ENCODE results near the gene HK1. TPM values are rescaled to one million over a fixed set of nuclear protein-coding genes. Genes with fewer than 3 reads are reported as not detected.

HK1 gene
- total RNA-seq, 1 donor from 2014 or later = 106 TPM

DNA sequence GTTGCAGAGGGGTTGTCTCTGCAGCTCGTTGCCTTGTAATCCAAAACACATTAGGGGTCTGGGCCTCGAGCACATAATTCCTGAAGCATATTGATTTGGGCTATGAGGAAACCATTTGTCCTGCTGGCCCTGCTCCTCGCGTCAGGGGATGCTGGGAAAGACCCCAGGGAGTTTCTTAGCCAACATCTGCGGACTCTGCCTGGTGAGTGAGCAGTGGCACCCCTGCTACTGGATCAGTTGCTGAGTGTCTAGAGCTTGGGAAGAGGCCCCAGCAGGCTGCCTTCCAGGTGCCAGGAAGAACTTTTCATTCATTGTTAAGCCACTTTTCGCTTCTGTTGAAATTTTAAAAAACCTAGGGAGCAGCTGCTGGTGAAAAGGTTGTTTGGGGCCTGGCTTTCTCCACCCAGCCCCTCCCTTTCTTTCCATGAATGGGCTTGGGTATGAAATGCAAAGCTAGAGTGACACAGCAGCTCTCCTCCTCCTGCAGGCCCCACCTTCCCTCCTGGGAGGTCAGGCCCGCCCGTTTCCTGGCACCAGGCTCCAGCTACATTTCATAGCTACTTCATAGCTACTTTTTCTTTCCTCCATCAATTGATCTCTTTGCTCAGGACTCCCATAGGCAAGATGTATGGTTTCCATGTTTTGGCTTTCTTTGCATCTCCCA, 111.7 kb downstream of the HK1 start:
- peaks cover 44% of the 10 kb centered on the region for H3K4me1 ChIP-seq
- no peaks in the 10 kb centered on the region for H3K9me3 ChIP-seq
- intact Hi-C loops (cut with DNase I) = no loop called here
- TF ChIP-seq, protein P1, sequence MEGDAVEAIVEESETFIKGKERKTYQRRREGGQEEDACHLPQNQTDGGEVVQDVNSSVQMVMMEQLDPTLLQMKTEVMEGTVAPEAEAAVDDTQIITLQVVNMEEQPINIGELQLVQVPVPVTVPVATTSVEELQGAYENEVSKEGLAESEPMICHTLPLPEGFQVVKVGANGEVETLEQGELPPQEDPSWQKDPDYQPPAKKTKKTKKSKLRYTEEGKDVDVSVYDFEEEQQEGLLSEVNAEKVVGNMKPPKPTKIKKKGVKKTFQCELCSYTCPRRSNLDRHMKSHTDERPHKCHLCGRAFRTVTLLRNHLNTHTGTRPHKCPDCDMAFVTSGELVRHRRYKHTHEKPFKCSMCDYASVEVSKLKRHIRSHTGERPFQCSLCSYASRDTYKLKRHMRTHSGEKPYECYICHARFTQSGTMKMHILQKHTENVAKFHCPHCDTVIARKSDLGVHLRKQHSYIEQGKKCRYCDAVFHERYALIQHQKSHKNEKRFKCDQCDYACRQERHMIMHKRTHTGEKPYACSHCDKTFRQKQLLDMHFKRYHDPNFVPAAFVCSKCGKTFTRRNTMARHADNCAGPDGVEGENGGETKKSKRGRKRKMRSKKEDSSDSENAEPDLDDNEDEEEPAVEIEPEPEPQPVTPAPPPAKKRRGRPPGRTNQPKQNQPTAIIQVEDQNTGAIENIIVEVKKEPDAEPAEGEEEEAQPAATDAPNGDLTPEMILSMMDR (IDR thresholded peaks at IDR 0.05) = no peak
- TF ChIP-seq POLR2AphosphoS5 (IDR thresholded peaks at IDR 0.05; ENCODE audit: insufficient read depth in 1 of 2, low read depth in 1 of 2) = peak in 1 of 2 donors; percentile 41
- H3K36me3 ChIP-seq = peaks cover 0 to 58% of the 10 kb centered on the region in 2 donors
- peak overlapping the region; percentile 46 for H3K27ac ChIP-seq
- no peak for DNase-seq (ENCODE audit: extremely low spot score in 2 of 2)
- H3K4me3 ChIP-seq = no peak overlapping the region
- no peaks in the 10 kb centered on the region for H3K27me3 ChIP-seq

DNA sequence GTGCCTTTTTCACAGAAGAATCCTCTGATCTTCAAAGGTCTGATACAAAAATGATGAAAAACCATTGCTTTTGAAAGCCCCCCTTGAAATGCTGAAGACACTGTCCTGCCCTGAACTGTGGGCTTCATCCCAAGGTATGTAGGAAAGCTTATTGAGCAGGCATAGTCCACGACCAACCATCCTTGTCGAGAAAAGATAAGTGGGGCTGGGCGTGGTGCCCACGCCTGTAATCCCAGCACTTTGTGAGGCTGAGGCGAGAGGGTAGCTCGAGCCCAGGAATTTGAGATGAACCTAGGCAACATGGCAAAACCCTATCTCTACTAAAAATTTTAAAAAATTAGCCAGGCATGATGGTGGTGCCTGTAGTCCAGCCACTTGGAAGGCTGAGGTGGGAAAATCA, 112.9 kb downstream of the HK1 start:
- intact Hi-C loops (cut with DNase I) = no loop called here
- peaks cover 0 to 58% of the 10 kb centered on the region in 2 donors for H3K36me3 ChIP-seq

DNA sequence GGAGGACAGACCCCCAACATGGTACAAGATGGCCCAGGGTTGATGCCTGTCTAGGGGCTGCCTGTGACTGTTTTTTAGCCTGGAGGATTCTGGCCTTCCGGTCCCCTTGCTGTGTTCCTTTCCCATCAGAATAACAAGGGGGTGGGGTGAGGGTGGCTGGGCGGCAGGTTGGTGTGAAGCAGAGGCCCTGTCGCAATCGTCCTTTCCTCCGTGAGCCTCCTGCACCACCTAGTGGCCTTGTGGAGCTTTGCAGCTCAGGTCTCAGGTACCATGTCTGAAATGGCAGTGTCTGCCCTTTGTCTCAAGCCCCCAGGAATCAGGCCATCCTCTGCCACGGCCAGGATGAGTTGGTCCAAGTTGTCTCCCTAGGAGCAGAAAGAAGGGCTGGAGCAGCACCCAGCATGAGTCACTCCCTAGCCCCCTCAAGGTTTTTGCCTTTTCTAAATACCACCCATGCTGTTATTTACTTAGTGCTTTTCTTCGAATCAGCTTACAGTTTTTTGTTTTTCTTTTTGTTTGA, 114.2 kb downstream of the HK1 start:
- no peaks in the 10 kb centered on the region for H3K27me3 ChIP-seq
- H3K36me3 ChIP-seq = peaks cover 0 to 56% of the 10 kb centered on the region in 2 donors
- no peaks in the 10 kb centered on the region for H3K9me3 ChIP-seq
- H3K4me3 ChIP-seq = no peak overlapping the region
- H3K27ac ChIP-seq = peak overlapping the region; percentile 45
- DNase-seq (ENCODE audit: extremely low spot score in 2 of 2) = no peak
- intact Hi-C loops (cut with DNase I) = loop anchor here (2.0 kb wide), 1 partner anchor 156 kb away; no protein-coding TSS in a partner anchor
- TF ChIP-seq, protein P1 (IDR thresholded peaks at IDR 0.05) = peak; percentile 91 to 98 (median 97)
- no peak for TF ChIP-seq POLR2A (IDR thresholded peaks at IDR 0.05)
- peak; percentile 41 for TF ChIP-seq POLR2AphosphoS5 (IDR thresholded peaks at IDR 0.05; ENCODE audit: insufficient read depth in 1 of 2, low read depth in 1 of 2)
- H3K4me1 ChIP-seq = peaks cover 28% of the 10 kb centered on the region

More for the DNA sequence above, 112.9 kb downstream of the HK1 start:
- DNase-seq (ENCODE audit: extremely low spot score in 2 of 2) = no peak
- H3K9me3 ChIP-seq = no peaks in the 10 kb centered on the region
- no peaks in the 10 kb centered on the region for H3K27me3 ChIP-seq
- peaks cover 42% of the 10 kb centered on the region for H3K4me1 ChIP-seq
- H3K27ac ChIP-seq = no peak overlapping the region
- H3K4me3 ChIP-seq = no peak overlapping the region
- TF ChIP-seq POLR2A (IDR thresholded peaks at IDR 0.05) = no peak
- TF ChIP-seq, protein P1 (IDR thresholded peaks at IDR 0.05) = no peak
- no peak for TF ChIP-seq POLR2AphosphoS5 (IDR thresholded peaks at IDR 0.05; ENCODE audit: insufficient read depth in 1 of 2, low read depth in 1 of 2)

DNA sequence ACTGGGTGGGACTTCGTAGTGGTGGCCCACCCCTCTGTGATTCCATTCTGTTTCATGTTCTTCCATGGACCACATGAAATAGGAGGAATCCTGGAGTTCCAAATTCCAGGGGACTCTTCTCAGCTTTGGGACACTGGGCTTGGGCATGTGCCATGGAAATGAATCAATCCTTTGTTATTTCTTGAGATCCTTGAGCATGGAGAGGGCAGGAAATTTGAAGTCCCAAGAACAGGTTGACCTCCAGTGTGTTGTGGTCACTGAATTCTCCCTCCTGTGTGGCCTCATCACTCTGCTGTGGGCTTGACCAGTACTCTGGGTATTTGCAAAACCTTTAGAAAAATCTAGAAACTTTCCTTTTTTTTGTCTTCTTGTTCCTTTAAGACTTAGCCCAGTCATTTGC, 115.7 kb downstream of the HK1 start:
- H3K4me1 ChIP-seq = peaks cover 36% of the 10 kb centered on the region
- H3K4me3 ChIP-seq = no peak overlapping the region
- intact Hi-C loops (cut with DNase I) = no loop called here
- peaks cover 0 to 55% of the 10 kb centered on the region in 2 donors for H3K36me3 ChIP-seq
- TF ChIP-seq POLR2A (IDR thresholded peaks at IDR 0.05) (no peak), POLR2AphosphoS5 (IDR thresholded peaks at IDR 0.05; ENCODE audit: insufficient read depth in 1 of 2, low read depth in 1 of 2) (no peak)
- TF ChIP-seq, protein P1 (IDR thresholded peaks at IDR 0.05) = no peak
- no peak overlapping the region for H3K27ac ChIP-seq
- H3K27me3 ChIP-seq = no peaks in the 10 kb centered on the region
- H3K9me3 ChIP-seq = no peaks in the 10 kb centered on the region
- DNase-seq (ENCODE audit: extremely low spot score in 2 of 2) = no peak

DNA sequence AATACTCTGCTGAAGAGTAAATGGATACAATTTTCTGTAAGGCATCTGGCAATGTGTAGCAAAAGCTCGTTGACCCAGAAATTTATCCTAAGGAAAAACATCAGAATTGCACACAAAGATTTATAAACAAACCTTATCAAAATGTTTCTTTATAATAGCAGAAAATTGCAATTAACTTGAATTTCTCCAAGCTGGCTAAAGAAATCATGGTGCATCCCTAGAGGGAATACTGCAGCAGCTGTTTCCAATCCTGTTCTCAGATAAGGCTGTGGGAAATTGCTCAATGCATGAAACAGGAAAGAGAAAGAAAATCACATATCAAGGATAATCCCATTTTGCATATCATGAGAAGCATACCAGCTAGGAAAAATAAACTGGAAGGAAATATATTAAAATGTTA, 119.7 kb downstream of the HK1 start:
- no peak for DNase-seq (ENCODE audit: extremely low spot score in 2 of 2)
- Histone ChIP-seq H3K4me1 (peaks cover 17% of the 10 kb centered on the region), H3K4me3 (no peak overlapping the region), H3K9me3 (no peaks in the 10 kb centered on the region), H3K27ac (no peak overlapping the region), H3K27me3 (no peaks in the 10 kb centered on the region), H3K36me3 (peaks cover 0 to 59% of the 10 kb centered on the region in 2 donors)
- TF ChIP-seq, protein P1 (IDR thresholded peaks at IDR 0.05) = no peak
- intact Hi-C loops (cut with DNase I) = no loop called here
